HG03354 (cell line): Measurements from ENCODE around the gene SERP2.

Source experiments
- ATAC-seq: cut with Tn5 transposase; IDR thresholded peaks from one replicate; pipeline ENCODE4 v1.9.1; 2021; ENCODE audit warnings: mild to moderate bottlenecking; ENCODE audit not compliant: unreplicated experiment, poor library complexity, severe bottlenecking

Gene SERP2

GRCh38 chr13:44425041-44425814, 51.6 kb downstream of the SERP2 start:
- no peak for ATAC-seq

- ATAC-seq = no peak
Measured at GRCh38 chr13:44425815-44426078, 52.1 kb downstream of the SERP2 start.

- ATAC-seq = no peak
Measured at GRCh38 chr13:44426461-44426860, 52.8 kb downstream of the SERP2 start.

- no peak for ATAC-seq
Measured at GRCh38 chr13:44429311-44429710, 55.7 kb downstream of the SERP2 start.

GRCh38 chr13:44431150-44431549, 57.5 kb downstream of the SERP2 start:
- ATAC-seq = no peak

- no peak for ATAC-seq
Measured at GRCh38 chr13:44432650-44433049, 59.0 kb downstream of the SERP2 start.

- no peak for ATAC-seq
Measured at GRCh38 chr13:44433863-44434765, 60.5 kb downstream of the SERP2 start.

GRCh38 chr13:44434766-44435141, 61.1 kb downstream of the SERP2 start:
- no peak for ATAC-seq

GRCh38 chr13:44435142-44435918, 61.7 kb downstream of the SERP2 start:
- peak; percentile 70 for ATAC-seq

- no peak for ATAC-seq
Measured at GRCh38 chr13:44435919-44436510, 62.4 kb downstream of the SERP2 start.

- no peak for ATAC-seq
Measured at GRCh38 chr13:44436589-44437337, 63.1 kb downstream of the SERP2 start.

- no peak for ATAC-seq
Measured at GRCh38 chr13:44437356-44438233, 64.0 kb downstream of the SERP2 start.

- no peak for ATAC-seq
Measured at GRCh38 chr13:44438234-44438579, 64.6 kb downstream of the SERP2 start.

- ATAC-seq = no peak
Measured at GRCh38 chr13:44439452-44440024, 65.9 kb downstream of the SERP2 start.

- ATAC-seq = no peak
Measured at GRCh38 chr13:44440046-44440608, 66.5 kb downstream of the SERP2 start.
